Right lobe of liver (tissue), 4 donors: ENCODE data around the gene TMED8.

Source experiments
- POLR2A ChIP-seq: fragments of 450-650 bp; IDR thresholded peaks from one replicate; pipeline ENCODE4 v1.6.1; 2017; ENCODE audit warnings: antibody characterized with exemption, mild to moderate bottlenecking
- TF ChIP-seq, protein P1 (sequence below), 4 donors: fragments of 200-600 bp in 3 of 4; fragments of 450-650 bp in 1 of 4; IDR thresholded peaks; one replicate each; pipeline versions ENCODE4 v1.5.1 to v1.8.0; 2016 to 2022; ENCODE audit warnings: antibody characterized with exemption in 4 of 4, mild to moderate bottlenecking in 2 of 4
- donor health status: DM: no; HTN: no; CAD: no.
- donor health status: DM: no; HTN: no; CAD: no.
- donor health status: DM: no; HTN: yes; CAD: no.

DNA sequence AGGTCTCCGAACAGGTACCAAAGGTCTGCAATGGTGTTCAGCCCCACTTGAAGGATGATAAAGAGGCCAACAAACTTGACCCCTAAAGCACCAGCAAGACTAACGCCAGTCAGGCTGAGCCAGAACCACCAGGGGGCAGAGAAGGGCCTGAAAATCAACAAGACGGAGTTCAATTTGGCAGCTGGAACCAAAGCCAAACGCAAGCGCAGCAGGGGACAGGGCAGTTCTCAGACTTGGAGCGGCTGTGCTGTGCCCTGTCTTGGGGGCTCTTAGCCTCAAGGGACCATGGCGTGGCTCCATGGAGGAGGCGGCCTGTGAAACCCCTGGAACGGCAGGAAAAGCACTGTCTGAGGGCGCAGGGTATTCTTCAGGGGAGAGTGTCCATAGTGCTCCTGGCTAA lies 75.8 kb downstream of the TMED8 start:
- TF ChIP-seq, protein P1, sequence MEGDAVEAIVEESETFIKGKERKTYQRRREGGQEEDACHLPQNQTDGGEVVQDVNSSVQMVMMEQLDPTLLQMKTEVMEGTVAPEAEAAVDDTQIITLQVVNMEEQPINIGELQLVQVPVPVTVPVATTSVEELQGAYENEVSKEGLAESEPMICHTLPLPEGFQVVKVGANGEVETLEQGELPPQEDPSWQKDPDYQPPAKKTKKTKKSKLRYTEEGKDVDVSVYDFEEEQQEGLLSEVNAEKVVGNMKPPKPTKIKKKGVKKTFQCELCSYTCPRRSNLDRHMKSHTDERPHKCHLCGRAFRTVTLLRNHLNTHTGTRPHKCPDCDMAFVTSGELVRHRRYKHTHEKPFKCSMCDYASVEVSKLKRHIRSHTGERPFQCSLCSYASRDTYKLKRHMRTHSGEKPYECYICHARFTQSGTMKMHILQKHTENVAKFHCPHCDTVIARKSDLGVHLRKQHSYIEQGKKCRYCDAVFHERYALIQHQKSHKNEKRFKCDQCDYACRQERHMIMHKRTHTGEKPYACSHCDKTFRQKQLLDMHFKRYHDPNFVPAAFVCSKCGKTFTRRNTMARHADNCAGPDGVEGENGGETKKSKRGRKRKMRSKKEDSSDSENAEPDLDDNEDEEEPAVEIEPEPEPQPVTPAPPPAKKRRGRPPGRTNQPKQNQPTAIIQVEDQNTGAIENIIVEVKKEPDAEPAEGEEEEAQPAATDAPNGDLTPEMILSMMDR (IDR thresholded peaks at IDR 0.05) = peak; percentile 71 to 83 (median 78)
- no peak for TF ChIP-seq POLR2A
